Measurements from ENCODE around the gene ZNF276. TPM values are rescaled to one million over a fixed set of nuclear protein-coding genes. Genes with fewer than 3 reads are reported as not detected.
"Not testable (repeated sequence)": the region's sequence is repeated elsewhere in the genome, so short reads cannot be mapped to it uniquely, and the experiment has no call there.

ZNF276 gene
- total and polyA plus RNA-seq, 9 donors: 7.1 to 39.9 (median 25.5) TPM

DNA sequence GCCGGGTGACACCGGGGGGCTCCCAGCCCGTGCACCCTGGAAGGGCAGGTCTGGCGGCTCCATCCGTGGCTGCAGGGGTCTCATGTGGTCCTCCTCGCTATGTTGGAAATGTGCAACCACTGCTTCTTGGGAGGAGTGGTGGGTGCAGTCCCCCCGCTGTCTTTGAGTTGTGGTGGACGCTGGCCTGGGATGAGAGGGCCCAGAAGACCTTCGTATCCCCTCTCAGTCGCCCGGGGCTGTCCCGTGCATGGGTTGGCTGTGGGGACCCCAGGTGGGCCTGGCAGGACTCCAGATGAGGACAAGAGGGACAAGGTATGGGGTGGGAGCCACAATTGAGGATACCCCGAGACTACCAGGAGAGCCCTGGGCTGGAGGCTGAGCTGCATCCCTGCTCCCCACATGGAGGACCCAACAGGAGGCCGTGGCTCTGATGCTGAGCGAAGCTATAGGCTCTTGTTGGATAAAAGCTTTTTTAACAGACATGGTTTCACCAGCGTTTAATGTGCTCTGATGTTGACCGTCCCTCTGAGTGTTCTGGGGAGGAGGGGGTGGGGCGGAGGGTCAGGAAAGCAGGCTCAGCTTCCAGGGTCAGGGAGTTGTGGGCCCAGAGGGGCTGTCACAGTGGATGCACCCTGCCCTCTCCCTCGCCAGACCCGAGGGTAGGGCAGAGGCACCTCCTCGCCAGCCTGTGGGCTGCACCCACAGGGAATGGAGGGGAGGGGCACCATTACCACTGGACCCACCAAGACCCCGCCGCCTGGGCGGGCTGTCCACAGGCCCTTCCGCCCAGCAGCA is 25.3 kb upstream of the ZNF276 start:
- TF ChIP-seq, protein P1, sequence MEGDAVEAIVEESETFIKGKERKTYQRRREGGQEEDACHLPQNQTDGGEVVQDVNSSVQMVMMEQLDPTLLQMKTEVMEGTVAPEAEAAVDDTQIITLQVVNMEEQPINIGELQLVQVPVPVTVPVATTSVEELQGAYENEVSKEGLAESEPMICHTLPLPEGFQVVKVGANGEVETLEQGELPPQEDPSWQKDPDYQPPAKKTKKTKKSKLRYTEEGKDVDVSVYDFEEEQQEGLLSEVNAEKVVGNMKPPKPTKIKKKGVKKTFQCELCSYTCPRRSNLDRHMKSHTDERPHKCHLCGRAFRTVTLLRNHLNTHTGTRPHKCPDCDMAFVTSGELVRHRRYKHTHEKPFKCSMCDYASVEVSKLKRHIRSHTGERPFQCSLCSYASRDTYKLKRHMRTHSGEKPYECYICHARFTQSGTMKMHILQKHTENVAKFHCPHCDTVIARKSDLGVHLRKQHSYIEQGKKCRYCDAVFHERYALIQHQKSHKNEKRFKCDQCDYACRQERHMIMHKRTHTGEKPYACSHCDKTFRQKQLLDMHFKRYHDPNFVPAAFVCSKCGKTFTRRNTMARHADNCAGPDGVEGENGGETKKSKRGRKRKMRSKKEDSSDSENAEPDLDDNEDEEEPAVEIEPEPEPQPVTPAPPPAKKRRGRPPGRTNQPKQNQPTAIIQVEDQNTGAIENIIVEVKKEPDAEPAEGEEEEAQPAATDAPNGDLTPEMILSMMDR (IDR thresholded peaks at IDR 0.05): no peak
- TF ChIP-seq POLR2A (IDR thresholded peaks at IDR 0.05): no peak
- no peak for TF ChIP-seq EP300 (IDR thresholded peaks at IDR 0.05)
- intact Hi-C loops (cut with DNase I): no loop called here
- Histone ChIP-seq H3K36me3 (no peaks in the 10 kb centered on the region), H3K27ac (no peak overlapping the region), H3K9me3 (no peaks in the 10 kb centered on the region), H3K4me3 (no peak overlapping the region), H3K27me3 (no peaks in the 10 kb centered on the region), H3K4me1 (ENCODE audit: insufficient read depth) (peaks cover 7% of the 10 kb centered on the region)
- 73 to 82% (median 78%) methylated on average over 24 to 25 of the region's 25 CpGs for WGBS, 3 donors
- DNase-seq: peak; percentile 20 to 42 (median 33)

DNA sequence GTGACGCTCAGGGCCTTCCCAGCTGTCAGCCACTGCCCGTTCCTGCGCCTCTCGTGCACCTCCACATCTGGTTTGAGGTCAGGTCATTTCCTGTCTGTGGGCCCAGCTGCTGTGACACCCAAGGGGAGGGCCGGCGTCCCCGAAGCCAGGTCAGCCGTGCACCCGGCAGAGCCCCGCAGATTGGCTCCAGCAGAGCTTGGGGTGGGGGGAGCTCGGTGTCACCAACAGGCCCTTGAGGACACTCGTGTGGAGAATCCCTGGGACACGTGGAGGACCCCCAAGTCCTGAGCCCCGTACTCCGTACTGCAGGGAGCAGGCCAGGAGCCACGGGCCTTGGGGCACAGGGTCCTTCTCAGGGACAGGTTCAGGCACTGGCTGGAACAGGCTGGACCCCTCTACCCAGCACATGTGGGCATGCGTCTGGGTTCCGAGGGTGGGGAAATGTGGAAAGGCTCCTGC is 24.6 kb upstream of the ZNF276 start:
- Histone ChIP-seq H3K9me3 (no peaks in the 10 kb centered on the region), H3K36me3 (no peaks in the 10 kb centered on the region), H3K4me3 (no peak overlapping the region), H3K27me3 (no peaks in the 10 kb centered on the region), H3K27ac (no peak overlapping the region), H3K4me1 (ENCODE audit: insufficient read depth) (peaks cover 9% of the 10 kb centered on the region)
- no peak for TF ChIP-seq POLR2A (IDR thresholded peaks at IDR 0.05)
- TF ChIP-seq EP300 (IDR thresholded peaks at IDR 0.05): no peak
- TF ChIP-seq, protein P1 (IDR thresholded peaks at IDR 0.05): no peak
- DNase-seq: peak in 4 of 5 donors; percentile 8 to 30 (median 22)
- intact Hi-C loops (cut with DNase I): no loop called here
- whole genome bisulfite sequencing, 3 donors: 59 to 69% (median 64%) methylated on average over 18 of the region's 18 CpGs

DNA sequence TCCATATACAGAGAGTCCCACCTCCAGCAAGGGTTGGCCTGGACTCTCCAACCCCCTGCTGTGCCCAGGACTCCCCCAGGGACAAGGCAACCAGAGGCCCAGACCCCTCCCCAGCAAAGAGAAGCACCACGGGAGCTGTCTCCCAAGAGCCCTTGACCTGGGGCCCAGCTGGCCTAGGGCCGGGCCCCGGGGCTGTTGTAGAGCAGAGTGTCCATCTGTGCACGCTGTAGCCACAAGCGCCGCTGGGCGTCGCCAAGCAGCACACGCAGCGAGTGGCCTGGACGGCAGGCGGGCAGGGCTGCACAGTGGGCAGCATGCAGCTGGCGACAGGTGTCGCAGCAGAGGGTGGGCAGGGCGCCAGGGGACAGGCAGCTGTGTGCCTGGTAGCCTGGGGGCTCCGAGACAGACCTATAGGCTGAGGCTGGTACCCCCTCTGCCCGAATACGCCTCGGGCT is 24.1 kb upstream of the ZNF276 start:
- Histone ChIP-seq H3K27ac (no peak overlapping the region), H3K9me3 (no peaks in the 10 kb centered on the region), H3K4me1 (ENCODE audit: insufficient read depth) (peaks cover 11% of the 10 kb centered on the region), H3K27me3 (no peaks in the 10 kb centered on the region), H3K4me3 (no peak overlapping the region), H3K36me3 (no peaks in the 10 kb centered on the region)
- TF ChIP-seq EP300 (IDR thresholded peaks at IDR 0.05) (no peak), POLR2A (IDR thresholded peaks at IDR 0.05) (no peak)
- TF ChIP-seq, protein P1 (IDR thresholded peaks at IDR 0.05): no peak
- 71 to 86% (median 72%) methylated on average over 19 of the region's 19 CpGs for WGBS, 3 donors
- peak; percentile 24 to 55 (median 47) for DNase-seq
- intact Hi-C loops (cut with DNase I): no loop called here

DNA sequence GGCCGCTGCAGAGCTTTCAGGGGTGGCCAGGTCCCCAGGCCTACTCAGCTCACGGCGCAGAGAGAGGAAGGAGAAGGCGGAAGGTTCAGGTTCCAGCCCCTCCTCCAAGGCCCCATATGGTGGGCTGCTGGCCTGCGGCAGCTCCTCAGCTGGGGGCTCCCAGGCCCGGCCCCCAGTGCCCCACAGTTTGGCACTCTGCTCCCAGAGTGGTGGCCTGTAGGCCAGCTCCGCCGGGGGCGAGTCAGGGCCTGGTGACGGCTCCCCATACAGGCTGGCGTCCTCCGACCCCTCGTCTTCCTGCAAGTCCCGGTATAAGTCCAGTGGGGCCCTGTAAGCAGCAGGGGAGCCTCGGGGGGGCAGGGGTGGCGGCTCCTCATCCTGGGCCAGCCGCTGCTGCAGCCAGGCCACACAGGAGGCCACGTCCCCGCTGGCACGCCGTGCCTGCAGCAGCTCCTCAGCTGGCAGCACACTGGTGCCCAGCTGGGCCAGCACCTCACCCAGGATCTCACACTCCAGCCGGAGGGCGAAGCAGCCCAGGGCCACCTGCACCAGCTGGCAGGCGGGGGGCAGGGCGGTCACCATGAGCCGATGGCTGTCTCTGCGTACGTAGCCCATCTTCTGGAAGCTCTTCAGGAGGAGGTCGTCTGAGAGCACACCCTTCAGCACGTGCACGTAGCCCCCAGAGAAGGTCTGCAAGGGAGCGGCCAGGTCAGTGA is 23.6 kb upstream of the ZNF276 start:
- intact Hi-C loops (cut with DNase I): no loop called here
- Histone ChIP-seq H3K4me1 (ENCODE audit: insufficient read depth) (peaks cover 11% of the 10 kb centered on the region), H3K27me3 (no peaks in the 10 kb centered on the region), H3K9me3 (no peaks in the 10 kb centered on the region), H3K27ac (no peak overlapping the region), H3K36me3 (no peaks in the 10 kb centered on the region), H3K4me3 (no peak overlapping the region)
- WGBS, 3 donors: 81 to 89% (median 84%) methylated on average over 23 to 32 of the region's 32 CpGs
- TF ChIP-seq POLR2A (IDR thresholded peaks at IDR 0.05) (no peak), EP300 (IDR thresholded peaks at IDR 0.05) (no peak)
- TF ChIP-seq, protein P1 (IDR thresholded peaks at IDR 0.05): no peak
- DNase-seq: peak; percentile 15 to 52 (median 41)

DNA sequence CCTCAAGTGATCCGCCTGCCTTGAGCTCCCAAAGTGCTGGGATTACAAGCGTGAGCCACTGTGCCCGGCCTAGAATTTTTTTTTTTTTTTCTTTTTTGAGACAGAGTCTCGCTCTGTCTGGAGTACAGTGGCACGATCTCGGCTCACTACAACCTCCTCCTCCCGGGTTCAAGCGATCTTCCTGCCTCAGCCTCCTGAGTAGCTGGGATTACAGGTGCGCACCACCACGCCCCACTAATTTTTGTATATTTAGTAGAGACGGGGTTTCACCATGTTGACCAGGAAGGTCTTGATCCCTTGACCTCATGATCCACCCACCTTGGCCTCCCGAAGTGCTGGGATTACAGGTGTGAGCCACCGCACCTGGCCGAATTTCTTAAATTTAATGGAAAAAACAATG is 22.6 kb upstream of the ZNF276 start:
- H3K9me3 ChIP-seq; H3K36me3 ChIP-seq; H3K27me3 ChIP-seq; H3K4me3 ChIP-seq; H3K27ac ChIP-seq; intact Hi-C loops (cut with DNase I): not testable (repeated sequence)
- 96 to 97% (median 97%) methylated on average over 14 of the region's 14 CpGs for whole genome bisulfite sequencing, 3 donors
- peak in 2 of 5 donors; percentile 7 to 19 for DNase-seq
- H3K4me1 ChIP-seq (ENCODE audit: insufficient read depth): peaks cover 11% of the 10 kb centered on the region

DNA sequence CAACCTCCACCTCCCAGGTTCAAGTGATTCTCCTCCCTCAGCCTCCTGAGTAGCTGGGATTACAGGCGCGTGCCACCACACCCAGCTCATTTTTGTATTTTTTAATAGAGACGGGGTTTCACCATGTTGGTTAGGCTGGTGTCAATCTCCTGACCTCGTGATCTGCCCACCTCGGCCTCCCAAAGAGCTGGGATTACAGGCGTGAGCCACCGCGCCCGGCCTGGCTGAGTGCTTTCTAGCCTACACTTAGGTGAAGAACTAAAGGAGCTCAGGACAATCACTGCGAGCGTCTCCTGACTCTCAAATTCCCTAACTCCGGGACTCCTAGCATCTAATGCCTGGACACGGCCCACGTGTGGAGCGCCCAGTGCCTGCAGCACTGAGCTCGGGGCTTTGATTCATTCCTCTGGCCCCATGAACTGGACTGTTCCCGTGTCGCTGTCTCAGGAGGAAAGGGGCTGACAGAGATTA is 21.7 kb upstream of the ZNF276 start:
- not testable (repeated sequence) for H3K4me3 ChIP-seq, H3K9me3 ChIP-seq, H3K27ac ChIP-seq, H3K36me3 ChIP-seq, H3K27me3 ChIP-seq, DNase-seq
- intact Hi-C loops (cut with DNase I): loop anchor here in 3 of 4 donors (10.0 kb wide), 2 partner anchors 95 to 155 kb away; no protein-coding TSS in a partner anchor
- H3K4me1 ChIP-seq (ENCODE audit: insufficient read depth): peaks cover 11% of the 10 kb centered on the region
- 53 to 56% (median 54%) methylated on average over 18 of the region's 18 CpGs for WGBS, 3 donors

Data from ovary (tissue), 9 donors.